RWPE2 (cell line): ENCODE measurements around the gene DLAT.
A peak's percentile ranks its signal among the peaks of the same experiment; 100 is the strongest.

Experiments used
- ATAC-seq: fragments of 200-7000 bp; cut with Tn5 transposase; 3 replicates; pipeline ENCODE4 v1.9.1; 2021; ENCODE audit warnings: low read depth
- DNase-seq: peaks from one replicate; pipeline ENCODE4 v3.0.0-alpha.2; 2020; ENCODE audit warnings: low spot score
- H3K27ac ChIP-seq: fragments of 450-650 bp; 2 replicates; pipeline ENCODE4 v1.5.1; 2017; ENCODE audit warnings: mild to moderate bottlenecking; ENCODE audit not compliant: poor library complexity, severe bottlenecking
- H3K27me3 ChIP-seq: fragments of 250-450 bp; sonication (Bioruptor Pico); 2 replicates; pipeline ENCODE4 v1.5.1; 2021; ENCODE audit warnings: mild to moderate bottlenecking, moderate library complexity; ENCODE audit not compliant: insufficient read depth, poor library complexity, severe bottlenecking
- H3K36me3 ChIP-seq: fragments of 250-450 bp; sonication (Bioruptor Pico); 2 replicates; pipeline ENCODE4 v1.5.1; 2020; ENCODE audit warnings: low read depth, mild to moderate bottlenecking, moderate library complexity
- H3K4me1 ChIP-seq: fragments of 250-450 bp; sonication (Bioruptor Pico); 2 replicates; pipeline ENCODE4 v1.5.1; 2021; ENCODE audit warnings: mild to moderate bottlenecking, moderate library complexity; ENCODE audit not compliant: insufficient read depth, poor library complexity, severe bottlenecking
- H3K4me3 ChIP-seq: fragments of 250-450 bp; sonication (Bioruptor Pico); 2 replicates; pipeline ENCODE4 v1.5.1; 2021; ENCODE audit warnings: mild to moderate bottlenecking, moderate library complexity; ENCODE audit not compliant: severe bottlenecking
- H3K9me3 ChIP-seq: fragments of 250-450 bp; sonication (Bioruptor Pico); 2 replicates; pipeline ENCODE4 v1.5.1; 2021; ENCODE audit warnings: mild to moderate bottlenecking, moderate library complexity; ENCODE audit not compliant: severe bottlenecking
- CTCF ChIP-seq: fragments of 450-650 bp; IDR thresholded peaks from one replicate; pipeline ENCODE4 v1.5.1; 2017; ENCODE audit warnings: mild to moderate bottlenecking, moderate library complexity; ENCODE audit not compliant: poor library complexity, severe bottlenecking

Gene DLAT

GRCh38 chr11:112062923-112063322, 37.7 kb downstream of the DLAT start:
- H3K27ac ChIP-seq, result no peak overlapping the region
- H3K36me3 ChIP-seq, result peaks cover 53% of the 10 kb centered on the region
- H3K9me3 ChIP-seq, result no peaks in the 10 kb centered on the region
- no peaks in the 10 kb centered on the region for H3K27me3 ChIP-seq
- ATAC-seq (no peak), DNase-seq (no peak)
- no peak for TF ChIP-seq CTCF
- H3K4me1 ChIP-seq, result no peaks in the 10 kb centered on the region
- no peak overlapping the region for H3K4me3 ChIP-seq

- Histone ChIP-seq H3K4me3 (peak within 1 kb of the TSS; percentile 78), H3K36me3 (peaks cover 41% of the 10 kb centered on the region), H3K27ac (peak within 1 kb of the TSS; percentile 68), H3K9me3 (no peaks in the 10 kb centered on the region), H3K27me3 (no peaks in the 10 kb centered on the region), H3K4me1 (peaks cover 8% of the 10 kb centered on the region)
- ATAC-seq (peak; percentile 87), DNase-seq (peak; percentile 74)
- TF ChIP-seq CTCF, result no peak
Observed at GRCh38 chr11:112073941-112074811, 49.0 kb downstream of the DLAT start, which contains the start of the genes NKAPD1 and PIH1D2. NKAPD1 (plus strand) TSS chr11:112074299; CDS start chr11:112075575, 1,276 bp downstream. PIH1D2 (minus strand) TSS chr11:112074017; CDS start chr11:112073174, 843 bp downstream.

GRCh38 chr11:112082729-112083128, 57.5 kb downstream of the DLAT start:
- no peak for TF ChIP-seq CTCF
- DNase-seq, result no peak
- H3K27me3 ChIP-seq, result no peaks in the 10 kb centered on the region

GRCh38 chr11:112085822-112086421, 60.7 kb downstream of the DLAT start:
- ATAC-seq, result peak; percentile 24
- H3K36me3 ChIP-seq, result peaks cover 80% of the 10 kb centered on the region
- no peak for TF ChIP-seq CTCF

More at GRCh38 chr11:112082729-112083128, 57.5 kb downstream of the DLAT start:
- no peak overlapping the region for H3K4me3 ChIP-seq
- no peak overlapping the region for H3K27ac ChIP-seq
- H3K4me1 ChIP-seq, result peaks cover 3% of the 10 kb centered on the region
- no peak for ATAC-seq
- H3K9me3 ChIP-seq, result no peaks in the 10 kb centered on the region
- peaks cover 79% of the 10 kb centered on the region for H3K36me3 ChIP-seq

More at GRCh38 chr11:112085822-112086421, 60.7 kb downstream of the DLAT start:
- Histone ChIP-seq H3K4me3 (peak overlapping the region; percentile 55), H3K9me3 (no peaks in the 10 kb centered on the region), H3K27ac (peak overlapping the region; percentile 17), H3K27me3 (no peaks in the 10 kb centered on the region), H3K4me1 (peaks cover 4% of the 10 kb centered on the region)
- DNase-seq, result no peak
